ENCODE measurements around the gene ATG7. TPM values are rescaled to one million over a fixed set of nuclear protein-coding genes. Genes with fewer than 3 reads are reported as not detected.

ATG7 gene
- polyA plus RNA-seq, 4 donors: 22.0 to 26.0 (median 25.4) TPM

GRCh38 chr3:11544412-11545181 is 272.4 kb downstream of the ATG7 start:
- DNase-seq (ENCODE audit: low read depth in 4 of 4, low spot score in 3 of 4): no peak

- no peak for DNase-seq (ENCODE audit: low read depth in 4 of 4, low spot score in 3 of 4)
Measured at GRCh38 chr3:11545186-11545851, 273.1 kb downstream of the ATG7 start.

GRCh38 chr3:11546657-11547302 is 274.6 kb downstream of the ATG7 start:
- no peak for DNase-seq (ENCODE audit: low read depth in 4 of 4, low spot score in 3 of 4)

GRCh38 chr3:11547498-11547897 is 275.3 kb downstream of the ATG7 start:
- no peak for DNase-seq (ENCODE audit: low read depth in 4 of 4, low spot score in 3 of 4)

- no peak for DNase-seq (ENCODE audit: low read depth in 4 of 4, low spot score in 3 of 4)
Measured at GRCh38 chr3:11548721-11549131, 276.5 kb downstream of the ATG7 start.

- DNase-seq (ENCODE audit: low read depth in 4 of 4, low spot score in 3 of 4): no peak
Measured at GRCh38 chr3:11549580-11550140, 277.5 kb downstream of the ATG7 start.

- no peak for DNase-seq (ENCODE audit: low read depth in 4 of 4, low spot score in 3 of 4)
Measured at GRCh38 chr3:11551036-11551435, 278.8 kb downstream of the ATG7 start.

GRCh38 chr3:11552289-11553264 is 280.4 kb downstream of the ATG7 start:
- DNase-seq (ENCODE audit: low read depth in 4 of 4, low spot score in 3 of 4): no peak

GRCh38 chr3:11553436-11554235 is 281.4 kb downstream of the ATG7 start:
- no peak for DNase-seq (ENCODE audit: low read depth in 4 of 4, low spot score in 3 of 4)

- DNase-seq (ENCODE audit: low read depth in 4 of 4, low spot score in 3 of 4): no peak
Measured at GRCh38 chr3:11554236-11554610, 282.0 kb downstream of the ATG7 start.

GRCh38 chr3:11554666-11555065 is 282.5 kb downstream of the ATG7 start:
- no peak for DNase-seq (ENCODE audit: low read depth in 4 of 4, low spot score in 3 of 4)

GRCh38 chr3:11555211-11555782 is 283.1 kb downstream of the ATG7 start:
- no peak for DNase-seq (ENCODE audit: low read depth in 4 of 4, low spot score in 3 of 4)

GRCh38 chr3:11555881-11556633 is 283.9 kb downstream of the ATG7 start:
- DNase-seq (ENCODE audit: low read depth in 4 of 4, low spot score in 3 of 4): no peak

- DNase-seq (ENCODE audit: low read depth in 4 of 4, low spot score in 3 of 4): no peak
Measured at GRCh38 chr3:11556851-11557644, 284.9 kb downstream of the ATG7 start.

GRCh38 chr3:11558002-11558401 is 285.8 kb downstream of the ATG7 start:
- DNase-seq (ENCODE audit: low read depth in 4 of 4, low spot score in 3 of 4): no peak

GRCh38 chr3:11558411-11558903 is 286.3 kb downstream of the ATG7 start:
- DNase-seq (ENCODE audit: low read depth in 4 of 4, low spot score in 3 of 4): no peak

Data from right renal pelvis (tissue), 4 donors.